HCT116 (cell line): ENCODE measurements around the gene CTBP1. TPM values are rescaled to one million over a fixed set of nuclear protein-coding genes. Genes with fewer than 3 reads are reported as not detected.

Experiments
- ATAC-seq: fragments of 200-7000 bp; cut with Tn5 transposase; 2 replicates; pipeline ENCODE4 v1.9.1; 2020; ENCODE audit warnings: mild to moderate bottlenecking, moderate library complexity
- BruUV-seq: library from RNA; stranded (reverse); fragments of 400-500 nt; replicated peaks from 2 replicates; lab custom pipeline; 2021; lab: Mats Ljungman, UMichigan
- CTCF ChIA-PET: fragments of 300-600 bp; sonication (Branson Sonifier 250); formaldehyde crosslinking; loops from one replicate; lab custom pipeline; 2021; ENCODE audit warnings: antibody characterized with exemption; lab: Charles Lee
- POLR2A ChIA-PET: fragments of 300-600, 350-600 bp; sonication (Branson Sonifier 250); formaldehyde crosslinking; loops from one replicate; lab custom pipeline; 2021; ENCODE audit warnings: antibody characterized with exemption; lab: Charles Lee
- RAD21 ChIA-PET, 2 experiments: fragments of 300-600 bp; sonication (Branson Sonifier 250); formaldehyde crosslinking; loops; one replicate each; lab custom pipeline; 2023; ENCODE audit warnings: low total read pairs in 2 of 2; ENCODE audit not compliant: uncharacterized antibody in 2 of 2, unreplicated experiment in 2 of 2, low non-redundant PET in 1 of 2; lab: Charles Lee
- DNase-seq: peaks from one replicate; pipeline ENCODE4 v3.0.0-alpha.2; 2010; ENCODE audit warnings: low read depth, low spot score
- H2AFZ ChIP-seq: fragments of 200-600 bp; shearing (Covaris generic), sonication (generic); 2 replicates; pipeline ENCODE4 v1.6.1; 2017; ENCODE audit warnings: low read depth, mixed run types, mixed read lengths, antibody characterized with exemption, low read length; ENCODE audit not compliant: poor library complexity, severe bottlenecking
- H3K27ac ChIP-seq: 2 replicates; pipeline ENCODE4 v1.5.1; 2012; ENCODE audit warnings: low read depth, low read length
- H3K27me3 ChIP-seq: fragments of 200-600 bp; sonication (generic); 2 replicates; pipeline ENCODE4 v1.6.1; 2016; ENCODE audit warnings: mixed run types, low read length, mixed read lengths; ENCODE audit not compliant: insufficient read depth
- H3K36me3 ChIP-seq, 2 experiments: fragments of 200-500 bp in 1 of 2; fragments of 200-600 bp in 1 of 2; sonication (Bioruptor generic) in 1 of 2; sonication (generic) in 1 of 2; 2 replicates each; pipeline versions ENCODE4 v1.5.1 to v1.6.1; 2014 to 2016; ENCODE audit warnings: low read length in 2 of 2, inconsistent platforms in 1 of 2, mixed read lengths in 1 of 2, mixed run types in 1 of 2; ENCODE audit not compliant: insufficient read depth in 2 of 2, control insufficient read depth in 1 of 2
- H3K4me1 ChIP-seq, 2 experiments: fragments of 200-600 bp in 1 of 2; sonication (generic) in 1 of 2; 2 replicates each; pipeline versions ENCODE4 v1.5.1 to v1.6.1; 2012 to 2017; ENCODE audit warnings: low read length in 2 of 2, inconsistent platforms in 1 of 2, mild to moderate bottlenecking in 1 of 2, mixed read lengths in 1 of 2, mixed run types in 1 of 2, moderate library complexity in 1 of 2; ENCODE audit not compliant: insufficient read depth in 2 of 2, control insufficient read depth in 1 of 2
- H3K4me2 ChIP-seq: fragments of 200-600 bp; sonication (generic); 2 replicates; pipeline ENCODE4 v1.6.1; 2017; ENCODE audit warnings: mixed run types, low read length, mixed read lengths
- H3K4me3 ChIP-seq, 2 experiments: fragments of 200-600 bp in 1 of 2; sonication (generic) in 1 of 2; replicated peaks in 1 of 2; 2 replicates each; pipeline ENCODE4 v1.5.1; 2011 to 2016; ENCODE audit warnings: low read length in 2 of 2, control low read depth in 1 of 2, low read depth in 1 of 2, mild to moderate bottlenecking in 1 of 2, mixed read lengths in 1 of 2, mixed run types in 1 of 2
- H3K79me2 ChIP-seq: fragments of 200-600 bp; sonication (generic); 2 replicates; pipeline ENCODE4 v1.6.1; 2017; ENCODE audit warnings: mild to moderate bottlenecking, mixed run types, low read length, moderate library complexity, mixed read lengths; ENCODE audit not compliant: insufficient read depth
- H3K9ac ChIP-seq: fragments of 200-600 bp; sonication (generic); 2 replicates; pipeline ENCODE4 v1.6.1; 2016; ENCODE audit warnings: low read length, mixed read lengths
- H3K9me2 ChIP-seq: fragments of 200-600 bp; sonication (generic), shearing (Covaris generic); 2 replicates; pipeline ENCODE4 v1.6.1; 2017; ENCODE audit warnings: mixed run types, mild to moderate bottlenecking, moderate library complexity; ENCODE audit not compliant: insufficient read depth
- H3K9me3 ChIP-seq, 2 experiments: fragments of 200-500 bp in 1 of 2; fragments of 200-600 bp in 1 of 2; sonication (Bioruptor generic) in 1 of 2; sonication (generic) in 1 of 2; 2 replicates each; pipeline ENCODE4 v1.6.1; 2014 to 2017; ENCODE audit warnings: low read length in 2 of 2, mixed read lengths in 2 of 2, inconsistent platforms in 1 of 2, low read depth in 1 of 2, mild to moderate bottlenecking in 1 of 2, mixed run types in 1 of 2, moderate library complexity in 1 of 2; ENCODE audit not compliant: control insufficient read depth in 1 of 2, insufficient read depth in 1 of 2
- H4K20me1 ChIP-seq: fragments of 200-600 bp; sonication (generic), shearing (Covaris generic); 2 replicates; pipeline ENCODE4 v1.6.1; 2017; ENCODE audit warnings: mixed run types, mild to moderate bottlenecking, moderate library complexity; ENCODE audit not compliant: insufficient read depth
- ATF3 ChIP-seq: IDR thresholded peaks from 2 replicates; pipeline ENCODE4 v1.6.1; 2012
- MAX ChIP-seq: IDR thresholded peaks from 2 replicates; pipeline ENCODE4 v1.6.1; 2012
- POLR2AphosphoS5 ChIP-seq: IDR thresholded peaks from 2 replicates; pipeline ENCODE4 v1.6.1; 2011; ENCODE audit warnings: mild to moderate bottlenecking, low read depth, low read length, moderate library complexity
- RAD21 ChIP-seq: IDR thresholded peaks from 2 replicates; pipeline ENCODE4 v1.6.1; 2012; ENCODE audit warnings: low read depth, mild to moderate bottlenecking
- SIN3A ChIP-seq: IDR thresholded peaks from 2 replicates; pipeline ENCODE4 v1.6.1; 2012; ENCODE audit warnings: low read depth
- intact Hi-C: fragments of 100-400 bp; cut with micrococcal nuclease; formaldehyde crosslinking; loops from 2 replicates; pipeline ENCODE4 v1.10.0; 2022
- total RNA-seq: library from RNA; stranded (reverse); gene quantifications from one replicate; pipeline ENCODE4 v1.2.1, GENCODE V29; 2021; ENCODE audit not compliant: unreplicated experiment

CTBP1 gene
- total RNA-seq, 1 experiment from 2014 or later, result 175 TPM

DNA sequence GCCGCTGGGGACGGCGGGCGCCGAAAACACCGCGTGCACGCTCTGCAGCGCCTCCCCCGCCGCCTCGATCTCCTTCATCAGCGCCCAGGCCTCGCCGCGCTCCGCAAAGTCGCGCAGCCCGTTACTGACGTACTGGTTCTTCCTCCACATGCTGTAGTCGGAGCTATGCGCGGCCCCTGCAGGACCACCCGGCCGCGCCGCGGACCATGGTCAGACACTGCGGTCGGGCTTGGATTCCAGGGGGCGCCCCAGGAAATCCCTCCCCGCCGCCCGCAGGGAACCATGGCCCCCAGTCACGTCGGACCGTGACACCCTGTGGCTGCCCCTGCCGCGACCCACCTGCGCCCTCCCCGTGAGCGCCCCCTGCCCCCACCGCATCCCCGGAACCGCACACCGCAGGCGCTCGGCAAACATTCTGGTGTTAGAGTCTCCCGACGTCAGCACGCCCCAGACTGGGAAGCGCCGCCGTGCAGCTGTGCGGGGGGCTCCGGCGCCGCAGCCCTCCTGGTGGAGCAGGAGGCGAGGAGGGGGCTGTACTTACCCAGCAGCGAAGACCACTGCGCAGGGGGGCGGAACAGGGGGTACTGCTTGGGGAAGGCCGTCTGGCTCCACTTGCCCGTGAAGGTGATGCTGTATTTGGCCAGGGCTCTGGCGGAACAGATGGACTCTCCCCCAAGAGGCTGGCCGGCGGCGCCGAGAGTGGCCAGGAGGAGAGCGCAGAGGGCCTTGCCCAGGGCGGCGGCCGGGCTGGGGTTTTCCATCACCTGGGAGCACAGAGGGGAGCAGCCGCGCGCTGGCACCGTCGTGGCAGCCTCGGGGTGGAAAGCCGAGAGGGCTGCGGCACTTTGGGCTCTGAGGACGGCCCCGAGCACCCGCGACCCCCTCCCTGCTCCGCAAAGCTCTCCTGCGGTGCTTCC is 77.4 kb downstream of the CTBP1 start:
- Histone ChIP-seq H3K9me2 (no peaks in the 10 kb centered on the region), H3K9ac (no peak overlapping the region), H3K27me3 (no peaks in the 10 kb centered on the region), H3K9me3 (no peaks in the 10 kb centered on the region), H3K79me2 (no peaks in the 10 kb centered on the region), H3K27ac (no peak overlapping the region), H3K36me3 (no peaks in the 10 kb centered on the region), H3K4me3 (no peak overlapping the region), H2AFZ (no peak overlapping the region), H3K4me2 (no peak overlapping the region), H3K4me1 (peaks cover 3 to 16% of the 10 kb centered on the region in 2 experiments; a peak in 3 of 4 replicates), H4K20me1 (no peaks in the 10 kb centered on the region)
- TF ChIP-seq RAD21 (no peak), SIN3A (no peak)
- no peak for DNase-seq
- no TSS peak for BruUV-seq
- ChIA-PET CTCF (no interaction called here), RAD21 (no interaction called here), POLR2A (no interaction called here)
- intact Hi-C loops, result no loop called here
- ATAC-seq, result no peak

- intact Hi-C loops, result no loop called here
- Histone ChIP-seq H4K20me1 (no peaks in the 10 kb centered on the region), H3K36me3 (no peaks in the 10 kb centered on the region), H3K4me2 (no peak overlapping the region), H3K27ac (no peak overlapping the region), H3K9me2 (no peaks in the 10 kb centered on the region), H3K27me3 (no peaks in the 10 kb centered on the region), H3K4me1 (peaks cover 3 to 16% of the 10 kb centered on the region in 2 experiments; a peak in 3 of 4 replicates), H3K9me3 (no peaks in the 10 kb centered on the region), H3K9ac (no peak overlapping the region), H3K79me2 (no peaks in the 10 kb centered on the region), H3K4me3 (no peak overlapping the region), H2AFZ (no peak overlapping the region)
- ChIA-PET RAD21 (no interaction called here), POLR2A (no interaction called here), CTCF (no interaction called here)
- BruUV-seq, result no TSS peak
- DNase-seq, result no peak
- ATAC-seq, result no peak
- TF ChIP-seq POLR2AphosphoS5 (no peak), MAX (no peak), ATF3 (no peak)
These were observed 78.0 kb downstream of the CTBP1 start for GRCh38 chr4:1170976-1171310.
